Cardiac muscle cell (in vitro differentiated cells and primary cell): ENCODE data around the gene SLC24A4. TPM values are rescaled to one million over a fixed set of nuclear protein-coding genes. Genes with fewer than 3 reads are reported as not detected.

Experiments
- DNase-seq, 2 donors: peaks; one replicate each; pipeline versions ENCODE4 v3.0.0 to v3.0.0-alpha.2; 2010 to 2017; ENCODE audit warnings: low read depth in 1 of 2, low spot score in 1 of 2
- H3K27ac ChIP-seq: fragments of 200-600 bp; sonication (generic); 2 replicates; pipeline ENCODE4 v1.5.1; 2016
- H3K27me3 ChIP-seq: fragments of 200-600 bp; sonication (generic); 2 replicates; pipeline ENCODE4 v1.6.0; 2016; ENCODE audit warnings: control low read depth
- H3K36me3 ChIP-seq: fragments of 200-600 bp; sonication (generic); 2 replicates; pipeline ENCODE4 v1.5.1; 2016; ENCODE audit warnings: control low read depth
- H3K4me1 ChIP-seq: fragments of 200-600 bp; sonication (generic); 2 replicates; pipeline ENCODE4 v1.8.1; 2017; ENCODE audit warnings: low read depth, mild to moderate bottlenecking, mixed run types
- H3K4me3 ChIP-seq: fragments of 200-600 bp; sonication (generic); 2 replicates; pipeline ENCODE4 v1.5.1; 2016; ENCODE audit warnings: mild to moderate bottlenecking
- H3K9me3 ChIP-seq: fragments of 200-600 bp; sonication (generic); 2 replicates; pipeline ENCODE4 v1.5.1; 2017; ENCODE audit warnings: low read depth, mild to moderate bottlenecking, control low read depth
- polyA plus RNA-seq: library from polyadenylated mRNA; unstranded; fragments of >200 nt; fragmentation: Nextera tagmentation; extraction: Ambion mirVana; gene quantifications from 2 replicates; pipeline ENCODE4 v1.2.1, GENCODE V29; 2016
- total RNA-seq: library from RNA; depleted of rRNA; stranded (reverse); fragments of >200 nt; gene quantifications from 2 replicates; pipeline ENCODE4 v1.2.3, GENCODE V29; 2016
- TF ChIP-seq, protein P1 (sequence below): IDR thresholded peaks from 2 replicates; pipeline ENCODE4 v1.5.1; 2012; ENCODE audit warnings: low read depth, mild to moderate bottlenecking, low read length

Gene SLC24A4
- total and polyA plus RNA-seq, 2 experiments from 2014 or later = 0.07 to 0.09 TPM

DNA sequence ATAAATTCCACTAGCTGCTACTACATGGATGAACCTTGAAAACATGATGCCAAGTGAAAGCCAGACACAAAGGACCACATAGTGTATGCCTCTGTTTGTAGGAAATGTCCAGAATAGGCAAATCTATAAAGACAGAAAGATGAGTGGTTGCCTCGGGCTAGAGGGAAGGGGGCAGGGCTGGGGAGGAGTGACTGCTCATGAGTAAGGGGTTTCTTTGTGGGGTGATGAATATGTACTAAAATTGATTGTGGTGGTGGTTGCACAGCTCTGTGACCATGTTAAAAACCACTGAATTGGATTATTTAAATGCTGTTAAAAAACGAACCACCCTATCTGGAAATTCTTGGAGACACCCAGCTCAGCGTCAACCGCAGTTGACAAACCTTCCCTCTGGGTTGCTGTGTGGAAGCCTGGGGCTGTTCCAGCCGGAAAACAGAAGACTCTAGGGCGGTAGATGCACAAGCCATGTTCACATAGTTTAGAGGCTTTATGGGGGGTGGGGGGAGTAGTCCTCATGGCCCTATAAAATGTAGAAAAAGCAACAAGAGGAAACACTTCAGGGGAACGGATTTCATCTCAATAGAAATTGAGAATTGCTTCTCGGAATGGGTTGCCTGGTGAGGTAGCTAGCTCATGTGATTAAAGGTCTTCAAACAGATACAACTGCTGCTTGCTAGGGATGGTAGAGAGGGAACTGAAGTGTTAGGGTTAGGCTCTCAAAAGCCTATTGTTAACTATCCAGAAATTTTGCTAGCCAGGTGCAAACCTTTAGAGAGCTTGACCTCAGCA is 220.0 kb downstream of the SLC24A4 start:
- no peaks in the 10 kb centered on the region for H3K4me1 ChIP-seq
- no peak overlapping the region for H3K27ac ChIP-seq
- no peaks in the 10 kb centered on the region for H3K36me3 ChIP-seq
- H3K4me3 ChIP-seq = no peak overlapping the region
- TF ChIP-seq, protein P1, sequence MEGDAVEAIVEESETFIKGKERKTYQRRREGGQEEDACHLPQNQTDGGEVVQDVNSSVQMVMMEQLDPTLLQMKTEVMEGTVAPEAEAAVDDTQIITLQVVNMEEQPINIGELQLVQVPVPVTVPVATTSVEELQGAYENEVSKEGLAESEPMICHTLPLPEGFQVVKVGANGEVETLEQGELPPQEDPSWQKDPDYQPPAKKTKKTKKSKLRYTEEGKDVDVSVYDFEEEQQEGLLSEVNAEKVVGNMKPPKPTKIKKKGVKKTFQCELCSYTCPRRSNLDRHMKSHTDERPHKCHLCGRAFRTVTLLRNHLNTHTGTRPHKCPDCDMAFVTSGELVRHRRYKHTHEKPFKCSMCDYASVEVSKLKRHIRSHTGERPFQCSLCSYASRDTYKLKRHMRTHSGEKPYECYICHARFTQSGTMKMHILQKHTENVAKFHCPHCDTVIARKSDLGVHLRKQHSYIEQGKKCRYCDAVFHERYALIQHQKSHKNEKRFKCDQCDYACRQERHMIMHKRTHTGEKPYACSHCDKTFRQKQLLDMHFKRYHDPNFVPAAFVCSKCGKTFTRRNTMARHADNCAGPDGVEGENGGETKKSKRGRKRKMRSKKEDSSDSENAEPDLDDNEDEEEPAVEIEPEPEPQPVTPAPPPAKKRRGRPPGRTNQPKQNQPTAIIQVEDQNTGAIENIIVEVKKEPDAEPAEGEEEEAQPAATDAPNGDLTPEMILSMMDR = no peak
- no peaks in the 10 kb centered on the region for H3K27me3 ChIP-seq
- DNase-seq = no peak
- H3K9me3 ChIP-seq = no peaks in the 10 kb centered on the region

DNA sequence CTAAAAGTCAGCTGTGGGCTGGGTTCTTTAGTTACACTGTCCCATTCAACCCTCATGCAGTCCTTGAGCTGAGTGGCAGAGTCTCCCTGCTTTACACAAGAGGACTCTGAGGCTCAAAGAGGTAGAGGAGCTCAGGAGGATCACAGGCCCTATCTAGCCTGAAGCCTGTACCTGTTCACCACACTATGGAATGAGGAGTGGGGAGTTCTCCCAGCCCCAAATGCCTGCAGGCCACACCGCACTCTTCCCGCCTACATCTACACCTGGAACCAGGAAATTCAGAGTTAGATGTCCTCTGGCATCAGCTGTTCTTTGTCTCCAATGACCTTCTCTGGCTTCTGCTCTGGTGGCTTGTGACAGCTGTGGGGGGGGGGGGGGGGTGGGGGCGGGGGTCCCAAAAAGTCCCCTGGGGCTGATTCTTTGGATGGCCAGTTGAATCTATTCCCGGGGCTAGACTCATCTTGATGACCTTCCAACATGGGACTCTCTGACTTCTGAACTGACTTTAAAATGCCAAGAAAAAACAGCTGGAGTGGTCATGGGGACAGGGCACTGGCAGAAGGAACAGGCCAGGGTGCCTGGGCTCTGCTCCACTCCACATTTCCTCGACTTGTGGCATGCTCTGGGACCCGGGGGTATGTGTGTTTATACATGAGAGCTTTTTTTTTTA is 221.2 kb downstream of the SLC24A4 start:
- Histone ChIP-seq H3K9me3 (no peaks in the 10 kb centered on the region), H3K27me3 (no peaks in the 10 kb centered on the region), H3K27ac (no peak overlapping the region), H3K4me3 (no peak overlapping the region), H3K36me3 (no peaks in the 10 kb centered on the region), H3K4me1 (no peaks in the 10 kb centered on the region)
- DNase-seq = no peak
- TF ChIP-seq, protein P1 = no peak

DNA sequence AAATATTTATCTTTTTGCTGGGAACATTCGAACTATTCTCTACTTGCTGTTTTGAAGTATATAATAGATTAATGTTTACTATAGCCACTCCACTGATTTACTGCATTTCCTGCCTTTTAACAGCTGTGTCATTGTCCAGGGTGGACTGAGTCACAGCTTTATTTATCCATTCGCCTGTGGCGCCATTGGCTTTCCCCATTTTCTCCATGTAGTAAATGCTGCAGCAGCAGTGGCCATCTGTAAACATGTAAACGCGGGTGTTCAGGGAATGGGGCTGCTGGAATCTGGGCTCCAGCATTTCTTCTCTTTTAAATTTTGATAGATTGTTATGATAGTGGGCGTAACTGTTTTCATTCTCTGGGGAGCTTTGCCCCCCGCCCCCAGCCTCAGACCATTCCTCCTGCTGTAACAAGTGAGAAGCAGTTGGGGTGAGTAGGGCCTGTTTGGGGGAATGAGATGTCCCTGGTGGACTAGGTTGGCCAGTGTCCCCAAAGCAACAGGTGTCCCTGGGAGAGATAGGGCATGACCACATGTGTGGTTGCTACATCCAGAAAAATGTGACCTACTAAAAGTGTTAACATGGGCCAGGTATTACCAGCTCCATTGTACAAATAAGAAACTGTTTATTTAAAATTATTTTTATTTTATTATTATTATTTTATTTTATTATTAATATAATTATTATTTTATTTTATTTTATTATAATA is 223.5 kb downstream of the SLC24A4 start:
- DNase-seq = no peak
- no peaks in the 10 kb centered on the region for H3K9me3 ChIP-seq
- TF ChIP-seq, protein P1 = no peak
- H3K36me3 ChIP-seq = no peaks in the 10 kb centered on the region
- no peaks in the 10 kb centered on the region for H3K4me1 ChIP-seq
- no peaks in the 10 kb centered on the region for H3K27me3 ChIP-seq
- no peak overlapping the region for H3K27ac ChIP-seq
- H3K4me3 ChIP-seq = no peak overlapping the region

DNA sequence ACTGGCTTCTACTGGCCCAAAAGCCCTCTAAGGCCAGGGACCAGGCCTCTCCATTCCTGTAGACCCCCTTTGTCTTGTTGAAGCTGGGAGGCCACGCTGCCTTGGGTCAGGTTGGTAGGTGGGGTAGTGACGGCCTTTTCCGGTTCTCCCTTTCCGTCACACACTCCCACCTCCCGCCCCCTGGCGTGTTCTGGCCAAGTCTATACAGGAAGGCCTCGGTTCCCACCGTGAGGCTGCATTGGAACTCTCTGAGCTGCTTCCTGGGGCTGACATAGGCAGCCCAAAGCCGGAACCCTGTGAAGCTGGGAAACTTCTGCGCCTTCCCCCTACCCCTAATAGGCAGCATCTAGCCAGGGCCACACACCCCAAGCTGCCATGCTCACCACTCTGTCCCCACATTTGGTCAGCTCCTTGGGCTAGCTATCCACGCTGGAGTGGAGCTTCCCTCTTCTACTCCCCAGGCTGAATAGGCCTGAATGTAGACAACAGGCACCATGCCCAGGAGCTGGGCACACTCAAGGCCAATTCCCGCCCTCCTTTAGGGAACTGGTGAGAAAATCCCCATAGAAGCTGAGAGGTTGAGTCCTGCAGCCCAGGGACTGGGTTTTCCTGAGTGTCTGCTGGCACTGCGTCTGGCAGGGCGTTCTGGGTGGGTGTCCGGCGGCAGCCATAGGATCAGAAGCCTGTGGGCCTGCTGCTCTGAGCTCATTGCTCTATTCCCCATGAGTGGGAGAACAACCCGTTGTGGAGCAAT is 226.3 kb downstream of the SLC24A4 start:
- DNase-seq = peak in 1 of 2 donors; percentile 26
- Histone ChIP-seq H3K36me3 (no peaks in the 10 kb centered on the region), H3K27ac (no peak overlapping the region), H3K9me3 (no peaks in the 10 kb centered on the region), H3K4me1 (no peaks in the 10 kb centered on the region), H3K27me3 (no peaks in the 10 kb centered on the region), H3K4me3 (no peak overlapping the region)
- TF ChIP-seq, protein P1 = no peak

DNA sequence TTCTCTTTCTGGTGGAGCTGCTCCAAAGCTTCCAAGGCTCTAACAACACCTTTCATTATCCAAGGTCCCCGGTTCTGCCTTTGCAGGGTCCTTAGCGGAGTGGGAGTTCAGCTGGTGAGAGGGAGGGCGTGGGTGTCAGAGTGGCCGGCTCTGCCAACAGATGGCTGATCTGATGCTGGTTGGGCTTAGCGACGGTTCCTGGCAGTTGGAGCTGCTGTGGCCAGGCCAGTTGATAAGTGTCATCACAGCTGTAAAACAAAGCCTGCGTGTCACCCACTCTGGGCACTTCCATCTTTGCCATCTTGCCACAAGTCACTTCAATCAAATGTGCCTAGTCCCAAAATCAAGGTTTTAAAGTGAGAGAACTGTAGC is 226.9 kb downstream of the SLC24A4 start:
- Histone ChIP-seq H3K27me3 (no peaks in the 10 kb centered on the region), H3K9me3 (no peaks in the 10 kb centered on the region), H3K4me3 (no peak overlapping the region), H3K27ac (no peak overlapping the region), H3K4me1 (no peaks in the 10 kb centered on the region), H3K36me3 (no peaks in the 10 kb centered on the region)
- TF ChIP-seq, protein P1 = no peak
- DNase-seq = peak in 1 of 2 donors; percentile 60
